H9 (cell line): ENCODE results near the gene ZNF81. TPM values are rescaled to one million over a fixed set of nuclear protein-coding genes. Genes with fewer than 3 reads are reported as not detected.
A peak's percentile ranks its signal among the peaks of the same experiment; 100 is the strongest.

ENCODE experiments used
- DNase-seq: peaks from one replicate; pipeline ENCODE4 v3.0.0-alpha.2; 2017
- H2AFZ ChIP-seq: one replicate; pipeline ENCODE4 v1.6.1; 2013; ENCODE audit warnings: mild to moderate bottlenecking, low read length, control low read depth, moderate library complexity
- H2AK5ac ChIP-seq: 2 replicates; pipeline ENCODE4 v1.6.1; 2013; ENCODE audit warnings: low read length, control low read depth, mixed read lengths; ENCODE audit not compliant: insufficient read length
- H2BK120ac ChIP-seq: one replicate; pipeline ENCODE4 v1.6.1; 2013; ENCODE audit warnings: low read depth, mild to moderate bottlenecking, low read length, control low read depth, inconsistent platforms; ENCODE audit not compliant: poor library complexity, severe bottlenecking
- H2BK12ac ChIP-seq: 2 replicates; pipeline ENCODE4 v1.6.1; 2013; ENCODE audit warnings: low read length, control low read depth, mixed read lengths, low read depth; ENCODE audit not compliant: insufficient read length
- H2BK15ac ChIP-seq: 2 replicates; pipeline ENCODE4 v1.6.1; 2013; ENCODE audit warnings: low read depth, low read length, control low read depth
- H2BK20ac ChIP-seq: one replicate; pipeline ENCODE4 v1.6.1; 2013; ENCODE audit warnings: low read depth, mild to moderate bottlenecking, low read length, control low read depth, inconsistent platforms; ENCODE audit not compliant: poor library complexity, severe bottlenecking
- H2BK5ac ChIP-seq: 2 replicates; pipeline ENCODE4 v1.6.1; 2013; ENCODE audit warnings: low read length, control low read depth, mixed read lengths; ENCODE audit not compliant: insufficient read length
- H3K14ac ChIP-seq: 2 replicates; pipeline ENCODE4 v1.6.1; 2013; ENCODE audit warnings: low read length, control low read depth; ENCODE audit not compliant: insufficient read depth
- H3K18ac ChIP-seq: 2 replicates; pipeline ENCODE4 v1.6.1; 2013; ENCODE audit warnings: low read depth, mild to moderate bottlenecking, mixed read lengths, low read length, control low read depth; ENCODE audit not compliant: insufficient read length
- H3K23ac ChIP-seq: 2 replicates; pipeline ENCODE4 v1.6.1; 2013; ENCODE audit warnings: low read length, control low read depth, mixed read lengths, low read depth; ENCODE audit not compliant: insufficient read length
- H3K23me2 ChIP-seq: 2 replicates; pipeline ENCODE4 v1.6.1; 2013; ENCODE audit warnings: low read depth, mild to moderate bottlenecking, mixed read lengths, low read length, control low read depth; ENCODE audit not compliant: insufficient read length, poor library complexity, severe bottlenecking
- H3K27ac ChIP-seq: 2 replicates; pipeline ENCODE4 v1.5.1; 2013; ENCODE audit warnings: low read length, control low read depth, mixed read lengths, low read depth; ENCODE audit not compliant: insufficient read length
- H3K27me3 ChIP-seq: 2 replicates; pipeline ENCODE4 v1.6.1; 2013; ENCODE audit warnings: low read length, control low read depth, inconsistent platforms; ENCODE audit not compliant: insufficient read depth
- H3K4ac ChIP-seq: 2 replicates; pipeline ENCODE4 v1.6.1; 2013; ENCODE audit warnings: low read depth, mild to moderate bottlenecking, control low read depth, inconsistent platforms, low read length, moderate library complexity
- H3K4me1 ChIP-seq: 2 replicates; pipeline ENCODE4 v1.6.1; 2013; ENCODE audit warnings: low read length, control low read depth, inconsistent platforms; ENCODE audit not compliant: insufficient read depth
- H3K4me2 ChIP-seq: 2 replicates; pipeline ENCODE4 v1.6.1; 2013; ENCODE audit warnings: low read length, control low read depth, mixed read lengths; ENCODE audit not compliant: insufficient read length, insufficient read depth
- H3K56ac ChIP-seq: 2 replicates; pipeline ENCODE4 v1.6.1; 2013; ENCODE audit warnings: low read depth, mild to moderate bottlenecking, mixed read lengths, low read length, control low read depth; ENCODE audit not compliant: insufficient read length
- H3K79me1 ChIP-seq: 2 replicates; pipeline ENCODE4 v1.6.1; 2013; ENCODE audit warnings: low read depth, mild to moderate bottlenecking, moderate library complexity, low read length, control low read depth, inconsistent platforms; ENCODE audit not compliant: insufficient read depth, poor library complexity, severe bottlenecking
- H3K79me2 ChIP-seq: 2 replicates; pipeline ENCODE4 v1.6.1; 2013; ENCODE audit warnings: low read length, control low read depth, inconsistent platforms; ENCODE audit not compliant: insufficient read depth
- H3K9ac ChIP-seq: 2 replicates; pipeline ENCODE4 v1.6.1; 2013; ENCODE audit warnings: low read length, control low read depth, mixed read lengths; ENCODE audit not compliant: insufficient read length; ENCODE audit errors: extremely low read depth
- H3K9me3 ChIP-seq: one replicate; pipeline ENCODE4 v1.6.1; 2013; ENCODE audit warnings: low read depth, low read length, inconsistent platforms; ENCODE audit not compliant: control insufficient read depth
- H3T11ph ChIP-seq: one replicate; pipeline ENCODE4 v1.6.1; 2013; ENCODE audit warnings: mild to moderate bottlenecking, low read length, control low read depth, inconsistent platforms
- H4K20me1 ChIP-seq: one replicate; pipeline ENCODE4 v1.6.1; 2013; ENCODE audit not compliant: control insufficient read depth, insufficient read length, insufficient read depth
- H4K5ac ChIP-seq: 2 replicates; pipeline ENCODE4 v1.6.1; 2013; ENCODE audit warnings: low read depth, mild to moderate bottlenecking, mixed read lengths, low read length, control low read depth; ENCODE audit not compliant: insufficient read length
- H4K8ac ChIP-seq: replicated peaks from 2 replicates; pipeline ENCODE4 v1.6.1; 2013; ENCODE audit warnings: low read length, control low read depth, mixed read lengths, low read depth; ENCODE audit not compliant: insufficient read length
- H4K91ac ChIP-seq: 2 replicates; pipeline ENCODE4 v1.6.1; 2013; ENCODE audit warnings: low read depth, mild to moderate bottlenecking, moderate library complexity, mixed read lengths, low read length, control low read depth; ENCODE audit not compliant: insufficient read length
- H3K27ac Mint-ChIP-seq, 3 experiments: 2 replicates in 2 of 3; 3 replicates in 1 of 3; pipeline ENCODE4 v1.8.0; 2020 to 2021; ENCODE audit warnings: mixed read lengths in 3 of 3, mild to moderate bottlenecking in 1 of 3, moderate library complexity in 1 of 3
- H3K27me3 Mint-ChIP-seq: 2 replicates; pipeline ENCODE4 v1.8.0; 2021; ENCODE audit warnings: low read depth, mild to moderate bottlenecking, moderate library complexity, mixed read lengths
- H3K36me3 Mint-ChIP-seq, 3 experiments: 2 replicates in 2 of 3; 3 replicates in 1 of 3; pipeline ENCODE4 v1.8.0; 2020 to 2021; ENCODE audit warnings: low read depth in 3 of 3, mixed read lengths in 3 of 3; ENCODE audit not compliant: insufficient read depth in 1 of 3
- H3K4me1 Mint-ChIP-seq, 2 experiments: 2 replicates each; pipeline ENCODE4 v1.8.0; 2020; ENCODE audit warnings: mixed read lengths in 2 of 2
- H3K4me3 Mint-ChIP-seq, 2 experiments: 2 replicates in 1 of 2; 3 replicates in 1 of 2; pipeline ENCODE4 v1.8.0; 2020 to 2021; ENCODE audit warnings: mild to moderate bottlenecking in 2 of 2, mixed read lengths in 2 of 2, moderate library complexity in 1 of 2
- H3K9me3 Mint-ChIP-seq, 2 experiments: 2 replicates in 1 of 2; 3 replicates in 1 of 2; pipeline ENCODE4 v1.8.0; 2020; ENCODE audit warnings: mild to moderate bottlenecking in 2 of 2, mixed read lengths in 2 of 2, moderate library complexity in 1 of 2
- WGBS: extraction: QIAGEN DNeasy Blood & Tissue Kit; methylation state at CpG from one replicate; pipeline ENCODE4 v1.1.7; 2013; ENCODE audit warnings: missing lambda C conversion rate, low lambda C conversion rate, mixed read lengths; ENCODE audit not compliant: insufficient read length; ENCODE audit errors: extremely low coverage; 5-methylcytosine and 5-hydroxymethylcytosine counted together
- total RNA-seq: library from RNA; stranded (reverse); gene quantifications from 2 replicates; pipeline ENCODE4 v1.2.1, GENCODE V29; 2021
- TF ChIP-seq, protein P1 (sequence below): fragments of 200-600 bp; sonication (generic); conservative IDR thresholded peaks from 3 replicates; pipeline ENCODE4 v1.8.0; 2021; ENCODE audit warnings: antibody characterized with exemption, mild to moderate bottlenecking

The ZNF81 gene
- total RNA-seq, 1 experiment from 2014 or later: 11.0 TPM

DNA sequence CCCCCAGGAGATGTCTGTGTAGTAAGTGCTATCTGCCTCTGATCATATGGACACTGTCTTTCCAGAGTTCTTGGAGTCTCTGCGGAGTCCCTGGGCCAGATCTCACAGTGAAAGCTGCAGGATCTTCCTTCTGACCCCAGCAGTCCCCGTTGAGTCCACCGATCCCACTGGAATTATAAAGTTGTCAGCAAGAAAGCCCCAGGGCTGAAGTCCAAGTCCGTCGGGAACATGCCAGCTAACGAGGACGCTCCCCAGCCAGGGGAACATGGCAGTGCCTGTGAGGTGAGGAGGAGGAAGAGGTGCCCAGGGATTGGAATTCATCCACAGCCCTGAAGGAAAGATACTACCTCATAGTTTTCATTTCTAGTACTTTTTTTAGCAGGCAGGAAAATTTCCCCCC is 9.3 kb downstream of the ZNF81 start:
- Histone ChIP-seq H4K91ac (no peak overlapping the region), H2AFZ (no peak overlapping the region), H3T11ph (no peak overlapping the region), H2BK20ac (no peak overlapping the region), H2BK120ac (no peak overlapping the region), H3K4me1 (no peaks in the 10 kb centered on the region), H3K23ac (no peak overlapping the region), H4K8ac (no peak overlapping the region), H3K18ac (no peak overlapping the region), H3K4ac (no peak overlapping the region), H2AK5ac (no peak overlapping the region), H3K9me3 (peaks cover 11% of the 10 kb centered on the region), H2BK12ac (no peak overlapping the region), H3K9ac (no peak overlapping the region), H3K79me1 (no peaks in the 10 kb centered on the region), H3K56ac (no peak overlapping the region), H4K5ac (no peak overlapping the region), H4K20me1 (no peaks in the 10 kb centered on the region), H2BK5ac (no peak overlapping the region), H3K4me2 (no peak overlapping the region), H3K27me3 (no peaks in the 10 kb centered on the region), H3K14ac (no peak overlapping the region), H3K23me2 (no peaks in the 10 kb centered on the region), H3K27ac (no peak overlapping the region), H2BK15ac (no peak overlapping the region), H3K79me2 (no peaks in the 10 kb centered on the region)
- WGBS: no CpG with 5 or more reads among the region's 7 CpGs
- no peaks in the 10 kb centered on the region for H3K27me3 Mint-ChIP-seq
- no peaks in the 10 kb centered on the region for H3K4me1 Mint-ChIP-seq
- peaks cover 3 to 38% (median 15%) of the 10 kb centered on the region in 3 experiments; a peak in 5 of 7 replicates for H3K36me3 Mint-ChIP-seq
- no peak overlapping the region for H3K4me3 Mint-ChIP-seq
- TF ChIP-seq, protein P1, sequence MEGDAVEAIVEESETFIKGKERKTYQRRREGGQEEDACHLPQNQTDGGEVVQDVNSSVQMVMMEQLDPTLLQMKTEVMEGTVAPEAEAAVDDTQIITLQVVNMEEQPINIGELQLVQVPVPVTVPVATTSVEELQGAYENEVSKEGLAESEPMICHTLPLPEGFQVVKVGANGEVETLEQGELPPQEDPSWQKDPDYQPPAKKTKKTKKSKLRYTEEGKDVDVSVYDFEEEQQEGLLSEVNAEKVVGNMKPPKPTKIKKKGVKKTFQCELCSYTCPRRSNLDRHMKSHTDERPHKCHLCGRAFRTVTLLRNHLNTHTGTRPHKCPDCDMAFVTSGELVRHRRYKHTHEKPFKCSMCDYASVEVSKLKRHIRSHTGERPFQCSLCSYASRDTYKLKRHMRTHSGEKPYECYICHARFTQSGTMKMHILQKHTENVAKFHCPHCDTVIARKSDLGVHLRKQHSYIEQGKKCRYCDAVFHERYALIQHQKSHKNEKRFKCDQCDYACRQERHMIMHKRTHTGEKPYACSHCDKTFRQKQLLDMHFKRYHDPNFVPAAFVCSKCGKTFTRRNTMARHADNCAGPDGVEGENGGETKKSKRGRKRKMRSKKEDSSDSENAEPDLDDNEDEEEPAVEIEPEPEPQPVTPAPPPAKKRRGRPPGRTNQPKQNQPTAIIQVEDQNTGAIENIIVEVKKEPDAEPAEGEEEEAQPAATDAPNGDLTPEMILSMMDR: no peak
- H3K27ac Mint-ChIP-seq: peak overlapping the region in 1 of 3 experiments; percentile 40; a peak in 1 of 7 replicates
- H3K9me3 Mint-ChIP-seq: peaks cover 60 to 70% of the 10 kb centered on the region in 2 experiments
- no peak for DNase-seq
